Vein endothelial cell (primary cell): ENCODE measurements around the gene CDK19. TPM values are rescaled to one million over a fixed set of nuclear protein-coding genes. Genes with fewer than 3 reads are reported as not detected.

Source experiments
- small RNA-seq: library from RNA; depleted of rRNA; stranded (forward); fragments of <200 nt; gene quantifications from one replicate; pipeline ENCODE3, GENCODE V24; 2012
- total RNA-seq: library from RNA; depleted of rRNA; stranded (reverse); fragments of >200 nt; gene quantifications from 2 replicates; pipeline ENCODE4 v1.2.3, GENCODE V29; 2012

The CDK19 gene
- 7.2 and 8.2 TPM in 2 replicates for total RNA-seq

GRCh38 chr6:110815411-110816409 is at the start of gene CDK19:
TSS of gene CDK19 (minus strand) at chr6:110815469. CDS start at chr6:110815136, 333 bp downstream.

Small RNAs within 50 kb of the gene (small RNA-seq; reads per million reads assigned to genes)
- gene RNU6-1115P (not detected), gene RNU6-957P (not detected), gene SNORA40C (0.50 reads per million, percentile 31 among the genes with 10 or more reads in this experiment)

Other genes starting within 250 kb of the CDK19 start
- gene AMD1, start 59.3 kb upstream of the CDK19 start, total RNA-seq = 48.3 and 85.8 TPM in 2 replicates
- gene GTF3C6, start 143.2 kb upstream of the CDK19 start, total RNA-seq = 30.7 and 52.3 TPM in 2 replicates
- 10.8 and 19.2 TPM in 2 replicates for gene RPF2, start 166.6 kb upstream of the CDK19 start, total RNA-seq